Measurements from ENCODE around the gene FOXR2. TPM values are rescaled to one million over a fixed set of nuclear protein-coding genes. Genes with fewer than 3 reads are reported as not detected.

The FOXR2 gene
- total RNA-seq, 1 experiment from 2014 or later: not detected

GRCh38 chrX:55619547-55619946, 3.7 kb upstream of the FOXR2 start:
- Histone ChIP-seq H3K4me1 (ENCODE audit: insufficient read depth, low read length, poor library complexity, severe bottlenecking) (no peaks in the 10 kb centered on the region), H3K36me3 (ENCODE audit: insufficient read depth, low read length, poor library complexity, severe bottlenecking) (no peaks in the 10 kb centered on the region), H3K9me3 (ENCODE audit: low read depth, low read length, poor library complexity, severe bottlenecking) (no peaks in the 10 kb centered on the region), H3K4me3 (ENCODE audit: low read depth, low read length, poor library complexity, severe bottlenecking) (no peak overlapping the region), H3K27ac (ENCODE audit: low read depth, low read length, poor library complexity, severe bottlenecking) (no peak overlapping the region), H3K27me3 (replicated peaks; ENCODE audit: insufficient read depth, low read depth, low read length, poor library complexity) (no peaks in the 10 kb centered on the region)
- no peak for DNase-seq (ENCODE audit: low spot score)
- no TSS peak for BruUV-seq (replicated peaks)
- intact Hi-C loops (cut with micrococcal nuclease; ENCODE audit: unreplicated experiment): no loop called here
- POLR2A ChIA-PET (ENCODE audit: low non-redundant PET): no interaction called here
- CTCF ChIA-PET: no interaction called here
- TF ChIP-seq EZH2 (IDR thresholded peaks at IDR 0.05; ENCODE audit: borderline replicate concordance, low read depth, low read length, poor library complexity, severe bottlenecking): no peak
- TF ChIP-seq, protein P1, sequence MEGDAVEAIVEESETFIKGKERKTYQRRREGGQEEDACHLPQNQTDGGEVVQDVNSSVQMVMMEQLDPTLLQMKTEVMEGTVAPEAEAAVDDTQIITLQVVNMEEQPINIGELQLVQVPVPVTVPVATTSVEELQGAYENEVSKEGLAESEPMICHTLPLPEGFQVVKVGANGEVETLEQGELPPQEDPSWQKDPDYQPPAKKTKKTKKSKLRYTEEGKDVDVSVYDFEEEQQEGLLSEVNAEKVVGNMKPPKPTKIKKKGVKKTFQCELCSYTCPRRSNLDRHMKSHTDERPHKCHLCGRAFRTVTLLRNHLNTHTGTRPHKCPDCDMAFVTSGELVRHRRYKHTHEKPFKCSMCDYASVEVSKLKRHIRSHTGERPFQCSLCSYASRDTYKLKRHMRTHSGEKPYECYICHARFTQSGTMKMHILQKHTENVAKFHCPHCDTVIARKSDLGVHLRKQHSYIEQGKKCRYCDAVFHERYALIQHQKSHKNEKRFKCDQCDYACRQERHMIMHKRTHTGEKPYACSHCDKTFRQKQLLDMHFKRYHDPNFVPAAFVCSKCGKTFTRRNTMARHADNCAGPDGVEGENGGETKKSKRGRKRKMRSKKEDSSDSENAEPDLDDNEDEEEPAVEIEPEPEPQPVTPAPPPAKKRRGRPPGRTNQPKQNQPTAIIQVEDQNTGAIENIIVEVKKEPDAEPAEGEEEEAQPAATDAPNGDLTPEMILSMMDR (conservative IDR thresholded peaks at IDR 0.05; ENCODE audit: low read depth, low read length): no peak

GRCh38 chrX:55624403-55624802, 1.2 kb downstream of the FOXR2 start:
- H3K36me3 ChIP-seq (ENCODE audit: insufficient read depth, low read length, poor library complexity, severe bottlenecking): no peaks in the 10 kb centered on the region
- BruUV-seq (replicated peaks): no TSS peak
- H3K27me3 ChIP-seq (replicated peaks; ENCODE audit: insufficient read depth, low read depth, low read length, poor library complexity): no peaks in the 10 kb centered on the region
- no peaks in the 10 kb centered on the region for H3K9me3 ChIP-seq (ENCODE audit: low read depth, low read length, poor library complexity, severe bottlenecking)
- DNase-seq (ENCODE audit: low spot score): no peak
- no peak overlapping the region for H3K27ac ChIP-seq (ENCODE audit: low read depth, low read length, poor library complexity, severe bottlenecking)
- no peaks in the 10 kb centered on the region for H3K4me1 ChIP-seq (ENCODE audit: insufficient read depth, low read length, poor library complexity, severe bottlenecking)
- no peak overlapping the region for H3K4me3 ChIP-seq (ENCODE audit: low read depth, low read length, poor library complexity, severe bottlenecking)
- ChIA-PET CTCF (no interaction called here), POLR2A (ENCODE audit: low non-redundant PET) (no interaction called here)
- TF ChIP-seq, protein P1 (conservative IDR thresholded peaks at IDR 0.05; ENCODE audit: low read depth, low read length): no peak
- no peak for TF ChIP-seq EZH2 (IDR thresholded peaks at IDR 0.05; ENCODE audit: borderline replicate concordance, low read depth, low read length, poor library complexity, severe bottlenecking)
- intact Hi-C loops (cut with micrococcal nuclease; ENCODE audit: unreplicated experiment): no loop called here

DNA sequence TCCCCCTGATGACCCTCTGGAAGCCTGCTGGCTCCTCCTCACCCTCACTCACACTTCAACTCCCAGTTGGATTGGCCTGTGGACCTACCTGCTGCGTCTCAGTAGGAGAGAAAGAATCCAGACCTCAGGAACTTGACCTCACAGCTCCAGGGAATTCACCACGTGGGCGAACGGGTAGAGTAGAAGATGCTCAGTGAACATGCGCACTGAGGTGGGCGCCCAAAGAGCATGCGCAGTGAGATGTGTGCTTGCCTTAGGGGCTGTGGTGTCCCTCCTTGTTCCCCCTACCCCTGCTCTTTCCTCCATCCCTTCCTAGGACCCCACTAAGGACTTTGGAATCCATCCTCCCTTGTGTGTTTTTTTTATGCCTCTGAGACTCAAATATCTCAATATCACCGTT, 12.9 kb downstream of the FOXR2 start:
- H3K4me1 ChIP-seq (ENCODE audit: insufficient read depth, low read length, poor library complexity, severe bottlenecking): no peaks in the 10 kb centered on the region
- CTCF ChIA-PET: no interaction called here
- no peaks in the 10 kb centered on the region for H3K27me3 ChIP-seq (replicated peaks; ENCODE audit: insufficient read depth, low read depth, low read length, poor library complexity)
- H3K27ac ChIP-seq (ENCODE audit: low read depth, low read length, poor library complexity, severe bottlenecking): no peak overlapping the region
- intact Hi-C loops (cut with micrococcal nuclease; ENCODE audit: unreplicated experiment): no loop called here
- BruUV-seq (replicated peaks): no TSS peak
- TF ChIP-seq, protein P1 (conservative IDR thresholded peaks at IDR 0.05; ENCODE audit: low read depth, low read length): no peak
- H3K4me3 ChIP-seq (ENCODE audit: low read depth, low read length, poor library complexity, severe bottlenecking): no peak overlapping the region
- POLR2A ChIA-PET (ENCODE audit: low non-redundant PET): no interaction called here
- H3K9me3 ChIP-seq (ENCODE audit: low read depth, low read length, poor library complexity, severe bottlenecking): no peaks in the 10 kb centered on the region
- no peaks in the 10 kb centered on the region for H3K36me3 ChIP-seq (ENCODE audit: insufficient read depth, low read length, poor library complexity, severe bottlenecking)
- DNase-seq (ENCODE audit: low spot score): no peak
